Parietal lobe (tissue), 1 donor: ENCODE data around the gene XPO1. TPM values are rescaled to one million over a fixed set of nuclear protein-coding genes. Genes with fewer than 3 reads are reported as not detected.

ENCODE experiments used
- total RNA-seq: library from RNA; depleted of rRNA; stranded (reverse); fragments of >200 nt; gene quantifications from one replicate; pipeline ENCODE4 v1.2.3, GENCODE V29; 2014

XPO1 gene, protein sequence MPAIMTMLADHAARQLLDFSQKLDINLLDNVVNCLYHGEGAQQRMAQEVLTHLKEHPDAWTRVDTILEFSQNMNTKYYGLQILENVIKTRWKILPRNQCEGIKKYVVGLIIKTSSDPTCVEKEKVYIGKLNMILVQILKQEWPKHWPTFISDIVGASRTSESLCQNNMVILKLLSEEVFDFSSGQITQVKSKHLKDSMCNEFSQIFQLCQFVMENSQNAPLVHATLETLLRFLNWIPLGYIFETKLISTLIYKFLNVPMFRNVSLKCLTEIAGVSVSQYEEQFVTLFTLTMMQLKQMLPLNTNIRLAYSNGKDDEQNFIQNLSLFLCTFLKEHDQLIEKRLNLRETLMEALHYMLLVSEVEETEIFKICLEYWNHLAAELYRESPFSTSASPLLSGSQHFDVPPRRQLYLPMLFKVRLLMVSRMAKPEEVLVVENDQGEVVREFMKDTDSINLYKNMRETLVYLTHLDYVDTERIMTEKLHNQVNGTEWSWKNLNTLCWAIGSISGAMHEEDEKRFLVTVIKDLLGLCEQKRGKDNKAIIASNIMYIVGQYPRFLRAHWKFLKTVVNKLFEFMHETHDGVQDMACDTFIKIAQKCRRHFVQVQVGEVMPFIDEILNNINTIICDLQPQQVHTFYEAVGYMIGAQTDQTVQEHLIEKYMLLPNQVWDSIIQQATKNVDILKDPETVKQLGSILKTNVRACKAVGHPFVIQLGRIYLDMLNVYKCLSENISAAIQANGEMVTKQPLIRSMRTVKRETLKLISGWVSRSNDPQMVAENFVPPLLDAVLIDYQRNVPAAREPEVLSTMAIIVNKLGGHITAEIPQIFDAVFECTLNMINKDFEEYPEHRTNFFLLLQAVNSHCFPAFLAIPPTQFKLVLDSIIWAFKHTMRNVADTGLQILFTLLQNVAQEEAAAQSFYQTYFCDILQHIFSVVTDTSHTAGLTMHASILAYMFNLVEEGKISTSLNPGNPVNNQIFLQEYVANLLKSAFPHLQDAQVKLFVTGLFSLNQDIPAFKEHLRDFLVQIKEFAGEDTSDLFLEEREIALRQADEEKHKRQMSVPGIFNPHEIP (N-terminal part only)
- total RNA-seq, result 623 TPM

GRCh38 chr2:61538200-61538919 is at the start of gene XPO1:
TSS of gene XPO1 (minus strand) at chr2:61538356. CDS start at chr2:61533897, 4,459 bp downstream.

GRCh38 chr2:61470965-61471904 is 66.9 kb downstream of the XPO1 start, which contains the start of gene USP34:
TSS of gene USP34 (minus strand) at chr2:61471087. CDS start at chr2:61470692, 395 bp downstream.

Other genes starting within 250 kb of the XPO1 start
- 436 TPM for gene USP34, start 67.3 kb downstream of the XPO1 start, total RNA-seq